ENCODE data around the gene ABCC1.
A peak's percentile ranks its signal among the peaks of the same experiment; 100 is the strongest.

Gene ABCC1

GRCh38 chr16:16050106-16050505 lies 100.7 kb downstream of the ABCC1 start:
- DNase-seq: no peak

- DNase-seq: no peak
Observed at GRCh38 chr16:16051132-16051531, 101.7 kb downstream of the ABCC1 start.

DNA sequence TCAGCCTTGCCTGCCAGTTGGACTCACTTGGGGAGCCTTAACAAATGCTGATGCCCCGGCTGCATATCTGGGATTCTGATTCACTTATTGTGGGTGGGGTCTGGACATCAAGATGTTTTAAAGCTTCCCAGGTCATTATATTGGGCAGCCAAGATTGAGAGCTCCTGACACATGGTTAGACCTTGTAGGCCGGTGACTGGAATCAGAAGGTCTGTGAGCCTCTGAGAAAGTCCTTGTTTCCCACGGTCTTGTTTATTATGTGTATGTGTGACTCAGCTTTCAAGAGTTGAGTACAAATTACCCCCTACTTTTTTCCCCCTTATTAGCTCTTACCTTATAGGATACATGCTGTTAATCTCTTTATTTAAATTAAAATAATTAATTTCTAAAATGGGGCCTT lies 103.5 kb downstream of the ABCC1 start:
- DNase-seq: no peak

GRCh38 chr16:16057102-16057501 lies 107.7 kb downstream of the ABCC1 start:
- DNase-seq: no peak

DNA sequence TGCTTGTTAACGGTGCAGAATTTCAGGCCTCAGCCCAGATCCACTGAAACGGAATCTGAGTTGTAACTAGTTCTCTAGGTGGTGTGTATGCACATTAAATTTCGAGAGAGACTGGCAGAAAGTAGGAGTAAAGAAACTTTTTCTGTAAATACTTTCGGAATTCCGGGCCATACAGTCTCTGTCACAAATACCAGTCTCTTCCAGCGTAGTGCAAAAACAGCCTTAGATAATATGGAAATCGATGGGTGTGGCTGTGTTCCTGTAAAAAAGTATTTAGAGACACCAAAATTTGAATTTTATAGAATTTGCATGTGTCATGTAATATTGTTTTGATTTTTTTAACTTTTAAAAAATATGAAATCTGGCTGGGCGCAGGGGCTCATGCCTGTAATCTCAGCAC lies 109.7 kb downstream of the ABCC1 start:
- DNase-seq: no peak

DNA sequence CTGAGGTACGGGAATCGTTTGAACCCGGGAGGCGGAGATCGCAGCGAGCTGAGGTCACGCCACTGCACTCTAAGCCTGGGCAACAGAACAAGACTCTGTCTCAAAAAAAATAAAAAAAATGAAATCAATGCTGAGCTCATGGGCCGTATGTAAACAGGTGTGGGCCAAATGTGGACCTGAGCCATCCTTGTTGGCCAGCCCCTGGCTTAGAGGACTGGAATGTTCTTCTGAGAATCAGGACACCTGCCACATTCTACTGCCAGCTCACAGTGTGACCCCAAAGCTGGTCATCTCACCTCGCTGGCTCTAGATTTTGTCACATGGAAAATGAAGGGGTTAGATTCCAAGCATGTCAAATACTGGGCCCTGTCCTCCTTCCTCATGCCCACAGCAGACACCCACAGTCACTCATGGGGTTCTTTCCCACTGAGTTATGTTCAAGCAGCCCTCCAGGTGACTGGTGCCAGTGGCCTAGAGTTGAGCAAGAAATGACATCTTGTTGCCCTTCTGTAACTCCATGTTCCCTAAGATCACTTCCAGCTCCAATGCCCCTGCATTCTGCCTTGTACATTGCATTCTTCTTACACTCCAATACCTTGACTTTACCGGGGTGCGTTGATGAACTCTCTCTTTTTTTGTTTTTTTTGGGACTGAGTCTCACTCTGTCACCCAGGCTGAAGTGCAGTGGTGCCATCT lies 110.6 kb downstream of the ABCC1 start:
- DNase-seq: no peak

DNA sequence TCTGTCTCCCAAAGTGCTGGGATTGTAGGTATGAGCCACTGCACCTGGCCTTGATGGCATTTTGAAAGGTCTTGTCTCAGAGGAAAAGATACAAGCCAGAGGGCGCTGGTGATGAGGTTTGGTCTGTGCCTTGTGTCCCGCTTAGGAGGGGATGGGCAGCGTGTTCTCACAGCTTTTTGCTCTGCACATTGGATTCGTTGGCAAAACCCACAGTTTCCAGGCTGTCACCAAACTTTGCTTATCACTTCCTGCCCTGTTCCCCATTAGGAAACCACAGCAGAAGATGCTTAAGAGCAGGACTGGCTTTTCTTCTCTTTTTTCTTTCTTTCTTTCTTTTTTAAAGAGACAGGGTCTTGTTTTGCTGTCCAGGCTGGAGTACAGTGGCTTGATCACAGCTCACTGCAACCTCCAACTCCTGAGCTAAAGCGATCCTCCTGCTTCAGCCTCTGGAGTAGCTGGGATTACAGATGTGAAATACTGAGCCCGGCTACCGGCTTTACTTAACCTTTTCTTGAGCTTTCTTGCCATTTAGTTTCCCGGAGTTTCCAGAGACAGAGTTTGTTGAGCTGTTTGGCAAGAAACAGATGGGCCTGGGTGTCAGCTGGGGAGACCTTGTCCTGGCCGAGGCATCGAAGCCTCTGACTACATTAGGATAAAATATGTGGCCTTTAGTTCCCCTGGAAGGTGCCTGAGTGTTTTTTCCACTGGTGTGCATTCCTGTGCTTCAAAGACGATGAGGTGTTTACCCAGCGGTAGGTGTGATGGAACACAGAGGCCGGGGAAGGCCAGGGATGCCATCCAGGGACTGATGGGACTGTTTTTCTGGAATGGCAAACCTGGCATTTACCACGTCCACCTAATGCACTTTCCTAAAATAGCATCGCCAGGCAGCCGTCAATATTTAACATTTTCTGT lies 112.9 kb downstream of the ABCC1 start:
- DNase-seq: no peak

DNA sequence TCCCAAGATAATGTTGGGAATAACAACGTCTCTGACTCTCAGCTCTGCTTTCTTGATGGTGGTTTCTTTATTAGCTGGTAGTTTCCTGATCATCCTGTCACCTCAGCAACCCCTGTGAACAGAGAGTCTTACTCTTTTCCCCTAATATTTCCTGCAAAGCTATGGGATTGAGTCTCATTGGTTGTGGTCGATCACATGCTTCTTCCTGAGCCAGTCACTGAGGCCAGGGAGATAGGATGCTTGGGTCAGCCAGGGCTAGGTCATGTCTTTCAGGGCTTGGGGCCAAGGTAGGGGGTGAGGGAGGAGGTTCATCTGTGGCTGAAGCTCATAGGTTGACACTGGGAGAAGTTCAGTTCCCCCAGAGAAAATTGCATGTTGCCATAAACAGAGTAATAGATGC lies 114.3 kb downstream of the ABCC1 start:
- DNase-seq: no peak

DNA sequence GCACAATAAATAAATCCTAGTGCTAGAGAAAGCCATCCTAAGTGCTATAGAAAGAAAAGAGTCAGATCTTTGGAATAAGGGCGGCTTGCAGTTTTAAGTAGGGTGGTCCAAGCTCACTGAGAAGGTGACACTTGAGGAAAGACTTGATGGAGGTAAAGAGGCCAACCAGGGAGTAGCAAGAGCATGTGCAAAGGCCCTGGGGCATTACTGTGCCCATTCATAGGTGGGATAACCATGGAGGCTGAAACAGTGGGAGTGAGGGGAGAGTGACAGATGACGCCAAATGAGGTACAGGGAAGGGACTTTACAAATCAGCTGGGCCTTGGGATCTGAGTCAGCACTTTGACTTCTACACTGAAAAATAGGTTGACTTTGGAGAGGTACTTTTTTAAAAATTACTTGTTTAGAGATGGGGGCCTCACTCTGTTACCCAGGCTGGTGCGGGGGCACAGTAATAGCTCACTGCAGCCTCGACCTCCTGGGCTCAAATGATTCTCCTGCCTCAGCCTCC lies 115.5 kb downstream of the ABCC1 start:
- no peak for DNase-seq

GRCh38 chr16:16067127-16067526 lies 117.7 kb downstream of the ABCC1 start:
- peak; percentile 55 for DNase-seq

DNA sequence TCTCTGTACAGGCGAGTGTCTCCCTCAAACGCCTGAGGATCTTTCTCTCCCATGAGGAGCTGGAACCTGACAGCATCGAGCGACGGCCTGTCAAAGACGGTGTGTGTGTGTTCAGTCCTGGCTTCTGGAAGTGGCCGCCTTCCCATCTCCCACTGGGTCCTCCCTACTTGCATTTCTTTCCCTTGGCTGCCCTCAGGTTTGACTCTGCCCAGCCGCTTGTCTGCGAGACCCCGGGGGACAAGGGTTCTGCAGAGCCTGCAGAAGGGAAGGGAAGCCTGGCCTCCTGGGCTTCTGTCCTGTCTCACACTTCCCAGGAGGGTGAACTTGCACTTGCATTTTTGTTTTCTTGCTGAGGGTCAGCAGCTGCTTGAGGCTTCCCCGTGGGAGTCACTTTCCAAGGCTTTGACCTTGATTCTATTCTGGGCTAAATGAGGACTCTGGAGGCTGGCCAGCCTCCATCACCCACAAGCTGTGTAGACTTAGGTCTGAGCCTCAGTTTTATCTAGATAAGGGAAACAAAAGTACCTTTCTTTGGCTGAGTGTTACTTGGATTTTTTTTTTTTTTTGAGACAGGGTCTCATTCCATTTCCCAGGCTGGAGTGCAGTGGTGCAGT lies 122.3 kb downstream of the ABCC1 start:
- DNase-seq: no peak

- DNase-seq: no peak
Observed at GRCh38 chr16:16073001-16073545, 123.7 kb downstream of the ABCC1 start.

GRCh38 chr16:16073891-16074881 lies 124.8 kb downstream of the ABCC1 start:
- DNase-seq: no peak

DNA sequence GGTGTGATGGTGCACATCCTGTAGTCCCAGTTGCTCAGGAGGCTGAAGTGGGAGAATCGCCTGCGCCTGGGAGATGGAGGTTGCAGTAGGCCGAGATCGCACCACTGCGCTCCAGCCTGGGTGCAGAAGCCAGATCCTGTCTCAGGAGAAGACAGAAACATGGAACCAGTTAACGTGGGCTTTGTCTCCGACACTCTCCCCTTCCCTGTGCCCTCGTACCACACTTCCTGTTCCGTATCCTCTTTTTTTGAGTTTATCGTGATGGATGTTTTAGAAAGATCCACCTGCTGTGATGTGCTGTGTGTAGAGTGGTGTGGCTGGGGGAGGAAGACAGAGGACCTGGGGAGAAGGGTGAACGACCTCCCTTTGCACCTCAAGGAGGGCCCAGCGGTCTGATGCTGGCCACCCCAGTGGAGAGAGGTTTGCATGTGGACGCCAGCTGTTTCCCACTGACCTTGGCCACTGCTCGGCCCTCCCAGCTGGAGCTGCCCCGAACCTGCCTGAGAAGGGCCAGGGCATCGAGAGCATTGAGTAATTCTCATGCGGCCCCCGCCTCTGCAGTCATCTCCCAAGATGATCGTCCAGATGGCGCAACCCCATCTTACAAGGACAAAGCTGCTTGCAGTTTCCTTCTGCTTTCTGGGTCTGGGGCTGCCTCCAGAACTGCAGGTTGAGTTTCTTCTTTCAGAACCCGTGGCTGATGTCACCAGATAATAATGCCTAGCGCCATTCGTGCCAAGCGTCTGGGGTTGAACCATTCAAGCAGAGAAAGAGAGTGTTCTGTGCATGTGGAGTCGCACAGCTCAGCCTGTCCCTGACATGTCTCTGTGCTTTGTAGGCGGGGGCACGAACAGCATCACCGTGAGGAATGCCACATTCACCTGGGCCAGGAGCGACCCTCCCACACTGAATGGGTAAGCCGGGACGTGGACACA lies 126.3 kb downstream of the ABCC1 start:
- no peak for DNase-seq

GRCh38 chr16:16076423-16076813 lies 127.0 kb downstream of the ABCC1 start:
- no peak for DNase-seq

- no peak for DNase-seq
Observed at GRCh38 chr16:16080465-16081065, 131.1 kb downstream of the ABCC1 start.

DNA sequence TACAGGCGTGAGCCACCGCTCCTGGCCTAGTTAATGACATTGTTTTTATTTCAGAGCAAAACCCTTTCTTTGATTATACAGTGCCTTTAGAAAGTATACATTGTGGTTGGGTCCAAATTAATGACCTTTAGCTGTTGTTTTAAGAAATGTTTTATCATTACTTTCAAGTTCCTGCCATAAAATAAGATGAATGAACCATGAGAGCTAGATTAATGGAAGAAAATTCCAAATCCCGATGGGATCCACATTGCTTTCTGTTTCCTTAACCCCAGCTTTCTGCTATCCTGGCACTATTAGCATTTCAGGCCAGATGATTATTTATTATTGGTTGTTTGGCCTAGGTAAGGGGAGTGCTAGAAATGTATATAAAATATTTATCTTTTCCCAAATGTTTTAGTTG lies 131.7 kb downstream of the ABCC1 start:
- no peak for DNase-seq

DNA sequence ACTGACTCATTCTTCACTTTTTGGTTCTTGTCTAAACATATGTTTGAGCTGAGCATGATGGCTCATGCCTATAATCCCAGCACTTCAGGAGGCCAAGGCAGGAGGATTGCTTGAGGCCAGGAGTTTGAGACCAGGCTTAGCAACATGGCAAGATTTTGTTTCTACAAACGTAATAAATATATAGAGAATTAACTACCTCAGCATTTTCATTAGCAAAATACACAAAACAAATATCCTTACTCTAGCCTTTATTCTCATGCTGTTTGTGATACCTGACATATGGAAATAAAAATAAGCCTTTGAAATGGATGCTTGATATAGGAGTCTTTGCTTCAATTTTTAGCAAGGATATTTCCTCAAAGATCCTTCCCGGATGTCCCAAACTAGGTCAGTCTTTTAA lies 132.8 kb downstream of the ABCC1 start:
- no peak for DNase-seq

DNA sequence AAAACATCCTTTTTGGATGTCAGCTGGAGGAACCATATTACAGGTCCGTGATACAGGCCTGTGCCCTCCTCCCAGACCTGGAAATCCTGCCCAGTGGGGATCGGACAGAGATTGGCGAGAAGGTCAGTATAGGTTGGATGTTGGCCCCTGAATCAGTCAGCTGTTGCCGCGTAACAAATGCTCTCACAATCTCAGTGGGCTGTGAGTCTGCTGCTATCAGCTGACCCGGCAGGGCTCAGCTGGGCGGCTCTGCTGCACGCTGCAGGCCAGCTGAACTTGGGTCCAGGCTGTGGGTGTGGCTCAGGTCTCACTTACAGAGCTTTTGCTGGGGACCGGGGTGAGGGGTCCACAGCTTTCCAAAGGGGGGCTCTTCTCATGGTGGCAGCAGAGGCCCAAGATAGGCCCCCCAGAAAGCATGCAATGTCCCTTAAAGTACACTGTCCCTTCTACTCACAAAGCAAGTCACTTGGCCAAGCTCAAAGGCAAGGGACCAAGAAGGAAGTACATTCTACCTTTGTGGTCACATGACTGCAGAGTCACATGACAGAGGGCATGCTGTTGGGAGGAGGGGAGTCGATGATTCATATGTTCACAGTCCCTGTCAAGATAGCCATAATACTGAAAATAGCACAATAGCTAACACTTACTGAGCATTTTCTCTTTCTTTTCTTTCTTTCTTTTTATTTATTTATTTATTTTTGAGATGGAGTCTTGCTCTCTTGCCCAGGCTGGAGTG lies 134.2 kb downstream of the ABCC1 start:
- DNase-seq: peak; percentile 12

- no peak for DNase-seq
Observed at GRCh38 chr16:16084874-16085273, 135.5 kb downstream of the ABCC1 start.

Measured in NCI-H69 (cell line).